Activated T-helper 17 cell treated with anti-CD3 and anti-CD28 coated beads, Interleukin-2, amount 50 U/mL, for 72 hours (primary cell): Measurements from ENCODE around the gene TMSB4X. TPM values are rescaled to one million over a fixed set of nuclear protein-coding genes. Genes with fewer than 3 reads are reported as not detected.
"Not testable (repeated sequence)": the region's sequence is repeated elsewhere in the genome, so short reads cannot be mapped to it uniquely, and the experiment has no call there.

Source experiments
- ATAC-seq: fragments of 150-1000 bp; cut with Tn5 transposase; replicated peaks from 2 replicates; pipeline ENCODE4 v1.10.0; 2021; ENCODE audit warnings: mild to moderate bottlenecking, moderate library complexity
- H3K27ac Mint-ChIP-seq: one replicate; pipeline ENCODE4 v1.8.0; 2022; ENCODE audit warnings: mixed read lengths
- H3K27me3 Mint-ChIP-seq: one replicate; pipeline ENCODE4 v1.8.0; 2022; ENCODE audit warnings: mixed read lengths
- H3K36me3 Mint-ChIP-seq: one replicate; pipeline ENCODE4 v1.8.0; 2022; ENCODE audit warnings: low read depth, mild to moderate bottlenecking, mixed read lengths
- H3K4me1 Mint-ChIP-seq: one replicate; pipeline ENCODE4 v1.8.0; 2022; ENCODE audit warnings: mixed read lengths
- H3K4me3 Mint-ChIP-seq: one replicate; pipeline ENCODE4 v1.8.0; 2022; ENCODE audit warnings: mild to moderate bottlenecking, mixed read lengths
- H3K9me3 Mint-ChIP-seq: one replicate; pipeline ENCODE4 v1.8.0; 2022; ENCODE audit warnings: mixed read lengths
- total RNA-seq, 2 donors: library from RNA; stranded (reverse); gene quantifications; one replicate each; pipeline ENCODE4 v1.2.3, GENCODE V29; 2022

The TMSB4X gene
- total RNA-seq, 2 donors from 2014 or later, result 6,631 to 7,873 TPM

GRCh38 chrX:12976819-12977732 lies 2.2 kb downstream of the TMSB4X start:
- H3K9me3 Mint-ChIP-seq, H3K27me3 Mint-ChIP-seq, ATAC-seq: not testable (repeated sequence)
- H3K4me1 Mint-ChIP-seq, result peaks cover 11% of the 10 kb centered on the region
- peaks cover 64% of the 10 kb centered on the region for H3K36me3 Mint-ChIP-seq
- H3K27ac Mint-ChIP-seq, result peak overlapping the region; percentile 96
- peak overlapping the region; percentile 98 for H3K4me3 Mint-ChIP-seq

- H3K27ac Mint-ChIP-seq, result peak overlapping the region; percentile 96
- H3K9me3 Mint-ChIP-seq, result no peaks in the 10 kb centered on the region
- H3K36me3 Mint-ChIP-seq, result peaks cover 59% of the 10 kb centered on the region
- H3K4me1 Mint-ChIP-seq, result peaks cover 13% of the 10 kb centered on the region
- peak overlapping the region; percentile 98 for H3K4me3 Mint-ChIP-seq
- ATAC-seq, result no peak
- no peaks in the 10 kb centered on the region for H3K27me3 Mint-ChIP-seq
Observed at GRCh38 chrX:12977761-12978204, 2.9 kb downstream of the TMSB4X start.

GRCh38 chrX:12978205-12979025 lies 3.5 kb downstream of the TMSB4X start:
- Mint-ChIP-seq H3K27me3 (no peaks in the 10 kb centered on the region), H3K27ac (peak overlapping the region; percentile 96), H3K4me1 (peaks cover 19% of the 10 kb centered on the region), H3K4me3 (peak overlapping the region; percentile 98), H3K9me3 (no peaks in the 10 kb centered on the region), H3K36me3 (peaks cover 52% of the 10 kb centered on the region)
- ATAC-seq, result peak; percentile 58

- Mint-ChIP-seq H3K27ac (peak overlapping the region; percentile 96), H3K4me3 (peak overlapping the region; percentile 98), H3K9me3 (no peaks in the 10 kb centered on the region), H3K36me3 (peaks cover 46% of the 10 kb centered on the region), H3K27me3 (no peaks in the 10 kb centered on the region), H3K4me1 (peaks cover 22% of the 10 kb centered on the region)
- no peak for ATAC-seq
Observed at GRCh38 chrX:12979026-12979607, 4.2 kb downstream of the TMSB4X start.

GRCh38 chrX:12979616-12980015 lies 4.7 kb downstream of the TMSB4X start:
- peak overlapping the region; percentile 98 for H3K4me3 Mint-ChIP-seq
- H3K36me3 Mint-ChIP-seq, result peaks cover 44% of the 10 kb centered on the region
- H3K4me1 Mint-ChIP-seq, result peaks cover 22% of the 10 kb centered on the region
- H3K27ac Mint-ChIP-seq, result peak overlapping the region; percentile 96
- ATAC-seq, result no peak
- no peaks in the 10 kb centered on the region for H3K27me3 Mint-ChIP-seq
- H3K9me3 Mint-ChIP-seq, result no peaks in the 10 kb centered on the region

GRCh38 chrX:12980039-12980438 lies 5.1 kb downstream of the TMSB4X start:
- ATAC-seq, result not testable (repeated sequence)
- peaks cover 23% of the 10 kb centered on the region for H3K4me1 Mint-ChIP-seq

GRCh38 chrX:12981880-12982279 lies 7.0 kb downstream of the TMSB4X start:
- Mint-ChIP-seq H3K27ac (peak overlapping the region; percentile 75), H3K9me3 (no peaks in the 10 kb centered on the region), H3K4me1 (peaks cover 36% of the 10 kb centered on the region), H3K4me3 (peak overlapping the region; percentile 79), H3K27me3 (no peaks in the 10 kb centered on the region), H3K36me3 (peaks cover 25% of the 10 kb centered on the region)
- ATAC-seq, result no peak

More at GRCh38 chrX:12980039-12980438, 5.1 kb downstream of the TMSB4X start:
- H3K36me3 Mint-ChIP-seq, result peaks cover 43% of the 10 kb centered on the region
- H3K27me3 Mint-ChIP-seq, H3K9me3 Mint-ChIP-seq: not testable (repeated sequence)
- H3K27ac Mint-ChIP-seq, result peak overlapping the region; percentile 96
- H3K4me3 Mint-ChIP-seq, result peak overlapping the region; percentile 98

GRCh38 chrX:12984603-12985319 lies 9.9 kb downstream of the TMSB4X start:
- H3K4me3 Mint-ChIP-seq, result peak overlapping the region; percentile 79
- peak; percentile 84 for ATAC-seq
- H3K27me3 Mint-ChIP-seq, result no peaks in the 10 kb centered on the region
- H3K9me3 Mint-ChIP-seq, result no peaks in the 10 kb centered on the region
- peaks cover 7% of the 10 kb centered on the region for H3K36me3 Mint-ChIP-seq
- peak overlapping the region; percentile 96 for H3K27ac Mint-ChIP-seq
- peaks cover 31% of the 10 kb centered on the region for H3K4me1 Mint-ChIP-seq

GRCh38 chrX:12985331-12985730 lies 10.4 kb downstream of the TMSB4X start:
- peak; percentile 50 for ATAC-seq
- Mint-ChIP-seq H3K36me3 (peaks cover 7% of the 10 kb centered on the region), H3K9me3 (no peaks in the 10 kb centered on the region), H3K27me3 (no peaks in the 10 kb centered on the region), H3K4me1 (peaks cover 31% of the 10 kb centered on the region), H3K4me3 (peak overlapping the region; percentile 79), H3K27ac (peak overlapping the region; percentile 96)

GRCh38 chrX:12986164-12986779 lies 11.4 kb downstream of the TMSB4X start:
- peak; percentile 29 for ATAC-seq
- Mint-ChIP-seq H3K27ac (peak overlapping the region; percentile 96), H3K9me3 (no peaks in the 10 kb centered on the region), H3K27me3 (no peaks in the 10 kb centered on the region), H3K36me3 (peaks cover 7% of the 10 kb centered on the region), H3K4me1 (peaks cover 31% of the 10 kb centered on the region), H3K4me3 (peak overlapping the region; percentile 79)

GRCh38 chrX:12986886-12987285 lies 12.0 kb downstream of the TMSB4X start:
- peak overlapping the region; percentile 96 for H3K27ac Mint-ChIP-seq
- ATAC-seq, result no peak
- H3K36me3 Mint-ChIP-seq, result peaks cover 7% of the 10 kb centered on the region
- H3K4me1 Mint-ChIP-seq, result peaks cover 32% of the 10 kb centered on the region
- no peaks in the 10 kb centered on the region for H3K9me3 Mint-ChIP-seq
- H3K27me3 Mint-ChIP-seq, result no peaks in the 10 kb centered on the region
- peak overlapping the region; percentile 79 for H3K4me3 Mint-ChIP-seq

GRCh38 chrX:12987340-12987739 lies 12.4 kb downstream of the TMSB4X start:
- H3K27me3 Mint-ChIP-seq, result no peaks in the 10 kb centered on the region
- H3K36me3 Mint-ChIP-seq, result peaks cover 7% of the 10 kb centered on the region
- H3K4me1 Mint-ChIP-seq, result peaks cover 31% of the 10 kb centered on the region
- no peaks in the 10 kb centered on the region for H3K9me3 Mint-ChIP-seq
- no peak for ATAC-seq
- peak overlapping the region; percentile 79 for H3K4me3 Mint-ChIP-seq
- H3K27ac Mint-ChIP-seq, result peak overlapping the region; percentile 96

GRCh38 chrX:12987900-12988594 lies 13.1 kb downstream of the TMSB4X start:
- Mint-ChIP-seq H3K4me3 (peak overlapping the region; percentile 79), H3K36me3 (peaks cover 7% of the 10 kb centered on the region), H3K4me1 (peaks cover 26% of the 10 kb centered on the region), H3K27ac (no peak overlapping the region), H3K9me3 (no peaks in the 10 kb centered on the region), H3K27me3 (no peaks in the 10 kb centered on the region)
- ATAC-seq, result no peak
